Superior temporal gyrus (tissue), 1 donor: ENCODE data around the gene SMARCA5.
A peak's percentile ranks its signal among the peaks of the same experiment; 100 is the strongest.
"Not testable (repeated sequence)": the region's sequence is repeated elsewhere in the genome, so short reads cannot be mapped to it uniquely, and the experiment has no call there.

Source experiments
- DNase-seq: peaks from one replicate; pipeline ENCODE4 v3.0.0-alpha.2; 2016; ENCODE audit errors: extremely low spot score

Gene SMARCA5, protein sequence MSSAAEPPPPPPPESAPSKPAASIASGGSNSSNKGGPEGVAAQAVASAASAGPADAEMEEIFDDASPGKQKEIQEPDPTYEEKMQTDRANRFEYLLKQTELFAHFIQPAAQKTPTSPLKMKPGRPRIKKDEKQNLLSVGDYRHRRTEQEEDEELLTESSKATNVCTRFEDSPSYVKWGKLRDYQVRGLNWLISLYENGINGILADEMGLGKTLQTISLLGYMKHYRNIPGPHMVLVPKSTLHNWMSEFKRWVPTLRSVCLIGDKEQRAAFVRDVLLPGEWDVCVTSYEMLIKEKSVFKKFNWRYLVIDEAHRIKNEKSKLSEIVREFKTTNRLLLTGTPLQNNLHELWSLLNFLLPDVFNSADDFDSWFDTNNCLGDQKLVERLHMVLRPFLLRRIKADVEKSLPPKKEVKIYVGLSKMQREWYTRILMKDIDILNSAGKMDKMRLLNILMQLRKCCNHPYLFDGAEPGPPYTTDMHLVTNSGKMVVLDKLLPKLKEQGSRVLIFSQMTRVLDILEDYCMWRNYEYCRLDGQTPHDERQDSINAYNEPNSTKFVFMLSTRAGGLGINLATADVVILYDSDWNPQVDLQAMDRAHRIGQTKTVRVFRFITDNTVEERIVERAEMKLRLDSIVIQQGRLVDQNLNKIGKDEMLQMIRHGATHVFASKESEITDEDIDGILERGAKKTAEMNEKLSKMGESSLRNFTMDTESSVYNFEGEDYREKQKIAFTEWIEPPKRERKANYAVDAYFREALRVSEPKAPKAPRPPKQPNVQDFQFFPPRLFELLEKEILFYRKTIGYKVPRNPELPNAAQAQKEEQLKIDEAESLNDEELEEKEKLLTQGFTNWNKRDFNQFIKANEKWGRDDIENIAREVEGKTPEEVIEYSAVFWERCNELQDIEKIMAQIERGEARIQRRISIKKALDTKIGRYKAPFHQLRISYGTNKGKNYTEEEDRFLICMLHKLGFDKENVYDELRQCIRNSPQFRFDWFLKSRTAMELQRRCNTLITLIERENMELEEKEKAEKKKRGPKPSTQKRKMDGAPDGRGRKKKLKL

GRCh38 chr4:143513314-143514168, at the start of gene SMARCA5:
SMARCA5 (plus strand) TSS chr4:143513702; CDS start chr4:143513925, 223 bp downstream.
- peak; percentile 98 for DNase-seq

- DNase-seq = peak; percentile 16
These were observed 40.0 kb upstream of the SMARCA5 start for GRCh38 chr4:143473334-143474126.

GRCh38 chr4:143477487-143477886, 36.0 kb upstream of the SMARCA5 start:
- DNase-seq = peak; percentile 17

DNA sequence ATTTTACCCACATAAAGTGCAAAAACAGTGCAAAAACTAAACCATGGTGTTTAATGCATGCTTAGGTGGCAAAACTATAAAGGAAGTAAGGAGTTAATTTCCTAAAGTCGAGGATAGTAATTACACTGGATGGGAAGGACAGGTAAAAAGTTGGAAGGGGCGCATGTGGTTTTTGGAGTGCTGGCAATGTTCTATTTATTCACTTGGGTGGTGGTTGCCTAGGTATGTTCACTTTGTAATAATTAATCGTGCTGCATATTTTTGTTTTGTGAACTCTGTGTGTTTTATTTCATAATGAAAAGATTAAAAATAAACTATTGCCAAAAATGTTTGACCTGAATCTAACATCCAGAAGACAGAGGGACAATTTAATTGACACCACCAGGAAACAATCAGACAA, 32.1 kb upstream of the SMARCA5 start:
- DNase-seq = peak; percentile 40

GRCh38 chr4:143482840-143483239, 30.7 kb upstream of the SMARCA5 start:
- DNase-seq = peak; percentile 88

DNA sequence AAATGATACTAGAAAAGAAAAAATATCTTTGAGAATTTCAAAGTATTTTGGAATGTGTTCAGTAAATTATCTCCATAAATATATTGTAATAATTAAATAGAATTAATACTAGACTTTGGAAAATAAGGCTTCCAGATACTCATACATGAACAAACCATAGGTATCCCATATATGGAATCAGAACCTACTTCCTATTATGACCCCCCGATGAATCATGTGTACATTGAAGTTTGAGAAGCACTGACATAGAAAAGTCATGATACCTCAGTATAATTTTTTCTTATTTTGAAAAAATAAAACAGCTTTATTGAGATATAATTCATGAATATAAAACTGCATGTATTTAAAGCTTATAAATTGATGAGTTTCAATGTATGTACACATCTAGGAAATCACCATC, 27.2 kb upstream of the SMARCA5 start:
- no peak for DNase-seq

DNA sequence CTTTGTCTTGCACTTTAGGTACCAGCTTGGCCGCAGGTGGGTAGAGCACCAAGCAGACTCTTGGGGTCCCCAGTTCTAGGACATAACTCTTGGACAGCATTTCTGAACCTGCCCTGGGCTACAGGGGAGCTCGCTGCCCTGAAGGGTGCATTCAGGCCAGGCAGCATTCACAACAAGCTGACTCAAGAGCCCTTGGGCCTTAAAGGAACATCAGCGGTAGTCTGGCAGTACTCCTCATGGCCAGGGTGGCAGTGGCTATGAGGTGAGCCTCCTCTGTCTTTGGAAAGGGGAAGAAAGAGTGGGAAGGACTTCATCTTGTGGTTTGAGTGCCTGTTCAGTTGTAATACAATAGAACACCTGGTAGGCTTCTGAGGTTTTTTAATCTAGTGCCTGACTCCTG, 24.8 kb upstream of the SMARCA5 start:
- DNase-seq = no peak

- DNase-seq = no peak
These were observed 24.4 kb upstream of the SMARCA5 start for GRCh38 chr4:143489106-143489505.

DNA sequence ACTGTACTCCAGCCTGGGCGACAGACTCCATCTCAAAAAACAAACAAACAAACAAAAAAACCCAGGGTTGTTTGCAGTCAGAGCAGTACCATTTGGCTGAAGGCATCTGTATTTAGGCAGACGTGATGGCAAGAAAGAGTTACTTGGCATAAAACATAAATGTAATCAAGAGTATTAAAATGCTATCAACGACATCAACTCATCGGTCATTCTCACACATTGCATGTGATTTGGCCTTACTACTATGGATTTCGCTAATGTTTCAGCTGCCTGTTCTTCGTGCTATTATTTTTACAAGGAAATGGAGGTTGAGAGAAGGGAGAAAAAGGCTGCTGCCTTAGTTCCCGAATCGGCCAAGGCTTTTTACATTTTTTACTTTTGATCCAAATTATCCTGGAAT, 15.5 kb upstream of the SMARCA5 start:
- DNase-seq = no peak

DNA sequence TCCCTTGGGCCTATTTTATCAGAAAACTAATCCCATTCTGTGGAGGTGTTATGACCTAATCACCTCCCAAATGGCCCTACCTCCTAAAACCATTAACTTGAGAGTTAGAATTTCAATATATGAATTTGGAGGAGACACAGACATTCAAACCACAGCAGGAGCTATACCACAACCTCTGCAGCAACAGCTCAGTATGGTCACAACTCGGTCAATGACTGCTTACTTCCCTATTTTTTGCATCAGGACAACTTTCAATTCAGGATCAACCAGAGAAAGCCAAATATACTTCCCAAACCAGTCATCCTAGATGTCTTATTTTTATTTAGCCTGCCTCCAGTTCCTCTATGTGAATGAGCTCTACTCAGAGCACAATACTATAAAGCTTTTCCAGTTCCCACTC, 11.3 kb upstream of the SMARCA5 start:
- DNase-seq = no peak

DNA sequence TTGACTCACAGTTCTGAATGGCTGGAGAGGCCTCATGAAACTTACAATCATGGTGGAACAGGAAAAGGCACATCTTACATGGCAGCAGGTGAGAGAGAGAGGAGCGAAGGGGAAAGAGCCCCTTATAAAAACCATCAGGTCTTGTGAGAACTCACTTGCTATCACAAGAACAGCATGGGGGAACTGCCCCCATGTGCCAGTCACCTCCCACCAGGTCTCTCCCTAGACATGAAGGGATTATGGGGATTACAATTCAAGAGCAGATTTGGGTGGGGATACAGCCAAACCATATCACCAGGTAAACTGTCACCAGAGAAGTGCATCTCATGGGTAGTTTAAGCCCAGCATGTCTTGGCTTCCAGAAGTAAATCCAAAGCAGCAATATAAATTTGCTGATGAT, 7.5 kb upstream of the SMARCA5 start:
- no peak for DNase-seq

DNA sequence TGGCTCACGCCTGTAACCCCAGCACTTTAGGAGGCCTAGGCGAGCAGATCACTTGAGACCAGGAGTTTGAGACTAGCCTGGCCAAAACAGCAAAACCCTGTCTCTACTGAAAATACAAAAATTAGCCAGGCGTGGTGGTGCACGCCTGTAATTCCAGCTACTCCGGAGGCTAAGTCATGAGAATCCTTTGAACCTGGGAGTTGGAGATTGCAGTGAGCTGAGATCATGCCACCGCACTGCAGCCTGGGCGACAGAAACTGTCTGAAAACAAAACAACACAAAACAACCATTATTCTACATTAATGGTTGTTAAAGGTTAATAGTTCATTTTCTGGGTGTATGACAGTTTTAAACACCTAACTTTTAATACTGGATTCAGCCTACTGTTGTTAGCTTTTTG, 1.6 kb upstream of the SMARCA5 start:
- DNase-seq = no peak

DNA sequence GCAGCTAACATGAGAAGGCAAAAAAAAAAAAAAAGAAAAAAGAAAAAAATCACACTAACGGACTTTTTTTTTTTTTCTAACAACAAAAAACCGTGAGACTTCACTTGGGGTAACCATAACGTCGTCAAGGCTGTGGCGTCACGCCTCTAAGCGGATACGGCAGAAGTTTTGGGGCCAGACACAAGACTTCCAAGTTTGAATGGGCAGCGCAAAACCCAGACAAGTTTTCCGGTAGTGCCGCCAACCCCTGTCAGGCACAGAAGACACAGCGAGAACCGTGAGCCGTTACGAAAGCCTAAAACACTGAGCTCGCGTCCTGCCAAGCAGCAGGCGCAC, 556 bp upstream of the SMARCA5 start:
- DNase-seq = no peak

GRCh38 chr4:143514169-143514495, 630 bp downstream of the SMARCA5 start:
- peak; percentile 39 for DNase-seq

DNA sequence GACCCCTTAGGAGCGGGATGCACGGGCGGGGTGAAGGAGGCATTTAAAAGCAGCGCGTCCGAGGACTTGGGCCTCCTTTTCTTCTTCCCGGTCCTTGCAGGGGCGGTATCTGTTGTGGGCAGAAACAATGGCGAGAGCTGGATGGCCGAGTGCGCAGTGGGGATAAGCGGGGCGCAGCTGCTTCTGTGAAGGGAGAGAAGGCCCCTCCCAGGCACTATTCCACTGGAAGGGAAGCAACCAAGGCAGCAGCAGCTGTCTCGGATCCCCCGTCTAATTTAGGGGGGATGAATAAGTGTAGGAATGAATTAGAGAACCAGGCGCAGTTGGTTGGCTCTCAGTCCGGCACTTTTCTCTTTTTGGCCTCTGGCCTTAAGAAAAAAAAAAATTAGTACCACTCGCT, 995 bp downstream of the SMARCA5 start:
- peak; percentile 54 for DNase-seq

DNA sequence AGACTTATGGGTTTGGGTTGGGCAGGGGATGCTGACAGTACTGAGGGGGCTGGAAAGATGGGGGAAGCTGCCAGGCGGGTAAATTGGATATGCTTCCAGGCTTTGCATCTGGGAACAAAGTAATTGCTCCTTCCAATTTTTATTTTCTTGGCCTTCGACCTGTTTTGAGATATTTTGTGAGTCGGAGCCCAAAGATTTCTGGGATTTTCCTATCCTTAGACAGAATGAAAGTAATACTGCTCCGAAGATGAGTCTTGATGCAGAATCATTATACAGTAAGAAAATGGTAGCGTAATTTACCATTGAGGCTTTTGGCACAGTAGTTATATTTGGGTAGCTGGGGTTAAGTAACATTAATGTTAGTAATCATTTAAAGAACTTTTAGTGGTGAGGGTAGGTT, 1.4 kb downstream of the SMARCA5 start:
- DNase-seq = no peak

GRCh38 chr4:143515905-143516304, 2.4 kb downstream of the SMARCA5 start:
- DNase-seq = no peak

GRCh38 chr4:143517764-143518163, 4.3 kb downstream of the SMARCA5 start:
- DNase-seq = no peak

- DNase-seq = no peak
These were observed 10.7 kb downstream of the SMARCA5 start for GRCh38 chr4:143524211-143524610.

DNA sequence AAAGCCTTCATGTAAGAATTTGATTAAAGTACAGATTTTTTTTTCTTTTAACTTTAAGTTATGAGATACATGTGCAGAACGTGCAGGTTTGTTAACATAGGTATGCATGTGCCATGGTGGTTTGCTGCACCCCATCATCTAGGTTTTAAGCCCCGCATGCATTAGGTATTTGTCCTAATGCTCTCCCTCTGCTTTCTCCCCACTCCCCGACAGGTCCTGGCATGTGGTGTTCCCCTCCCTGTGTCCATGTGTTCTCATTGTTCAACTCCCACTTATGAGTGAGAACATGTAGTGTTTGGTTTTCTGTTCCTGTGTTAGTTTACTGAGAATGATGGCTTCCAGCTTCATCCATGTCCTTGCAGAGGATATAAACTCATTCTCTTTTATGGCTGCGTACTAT, 14.5 kb downstream of the SMARCA5 start:
- DNase-seq = not testable (repeated sequence)

DNA sequence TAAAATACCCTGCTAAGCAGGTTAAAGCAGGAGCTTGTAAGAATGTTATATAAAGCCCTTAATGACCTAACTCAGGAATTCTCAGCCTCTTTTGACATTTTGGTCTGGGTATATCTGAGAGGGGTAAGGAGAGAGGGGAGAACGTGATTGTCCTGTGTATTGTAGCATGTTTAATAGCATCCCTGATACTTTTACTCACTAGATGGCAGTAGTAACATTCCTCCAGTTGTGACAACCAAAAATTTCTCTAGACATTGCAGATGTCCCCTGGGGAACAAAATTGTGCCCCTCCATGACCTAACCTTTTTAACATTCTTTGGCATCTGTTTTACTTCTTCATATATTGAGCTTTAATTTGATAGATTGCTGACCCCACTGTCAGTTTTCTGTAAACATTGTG, 17.9 kb downstream of the SMARCA5 start:
- DNase-seq = peak; percentile 53
